Glomerular visceral epithelial cell (primary cell): ENCODE measurements around the gene SRD5A3.
A peak's percentile ranks its signal among the peaks of the same experiment; 100 is the strongest.

ENCODE experiments used
- DNase-seq: peaks from one replicate; pipeline ENCODE4 v3.0.0-alpha.2; 2016; ENCODE audit errors: extremely low spot score

SRD5A3 gene

GRCh38 chr4:55373461-55373860, 27.4 kb downstream of the SRD5A3 start:
- DNase-seq: no peak

- DNase-seq: no peak
These were observed 30.7 kb downstream of the SRD5A3 start for GRCh38 chr4:55376698-55377097.

DNA sequence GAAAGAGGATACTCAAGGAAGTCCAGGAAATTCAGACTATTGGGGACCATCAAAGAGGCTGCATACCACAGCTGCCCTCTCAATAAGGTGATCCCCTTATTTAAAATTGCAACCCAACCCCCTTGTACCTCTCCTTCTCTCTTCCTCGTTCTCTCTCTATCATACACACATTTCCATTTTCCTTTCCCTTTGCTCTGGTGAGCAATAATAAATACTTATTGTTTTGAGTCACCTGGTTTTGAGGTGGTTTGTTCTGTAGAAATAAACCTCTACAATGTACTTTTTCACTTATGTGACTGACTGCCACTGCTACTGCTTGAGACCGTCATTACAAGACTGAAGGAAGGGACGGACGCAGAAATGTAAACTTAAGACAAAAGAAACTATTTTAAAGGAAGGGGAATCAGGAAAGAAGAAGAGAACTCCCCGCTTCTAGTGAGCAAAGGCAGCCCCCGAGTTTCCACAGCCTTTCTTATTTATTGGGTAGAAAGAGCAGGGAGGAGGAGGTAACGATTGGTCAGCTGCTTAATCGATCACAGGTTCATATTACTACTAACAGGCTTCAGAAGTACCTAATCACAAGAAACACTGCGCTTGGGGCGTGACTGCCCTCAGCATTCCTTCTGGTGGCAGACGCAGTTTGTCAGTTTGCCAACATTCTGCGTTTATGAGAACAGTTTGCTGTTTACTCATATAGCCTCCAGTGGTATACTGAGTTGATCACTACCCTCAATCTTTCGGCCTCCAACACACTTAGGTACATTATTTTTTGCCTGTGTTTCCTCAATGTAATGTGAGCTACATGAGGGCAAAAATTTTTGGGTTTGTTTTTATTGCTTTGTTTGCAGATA, 32.8 kb downstream of the SRD5A3 start:
- no peak for DNase-seq

GRCh38 chr4:55380576-55380975, 34.5 kb downstream of the SRD5A3 start:
- DNase-seq: no peak

DNA sequence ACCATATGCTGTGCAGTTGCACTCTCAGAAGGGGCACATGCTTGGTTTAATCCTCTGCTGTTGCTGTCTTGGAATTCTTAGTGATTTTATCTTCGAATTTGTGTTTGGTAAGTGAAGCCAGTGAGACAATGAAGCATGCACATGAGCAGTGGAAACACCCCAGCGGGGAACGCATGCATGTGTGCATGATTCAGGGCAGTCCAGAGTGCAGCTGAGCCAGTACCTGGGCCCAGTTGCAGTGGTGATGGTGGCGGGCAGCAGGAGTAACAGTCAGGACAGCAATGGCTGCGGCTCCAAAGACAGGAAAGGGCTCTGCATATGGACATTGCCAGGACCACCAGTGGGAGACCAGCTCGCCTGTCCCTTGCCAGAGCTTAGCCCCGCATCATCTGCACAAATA, 35.5 kb downstream of the SRD5A3 start:
- DNase-seq: no peak

DNA sequence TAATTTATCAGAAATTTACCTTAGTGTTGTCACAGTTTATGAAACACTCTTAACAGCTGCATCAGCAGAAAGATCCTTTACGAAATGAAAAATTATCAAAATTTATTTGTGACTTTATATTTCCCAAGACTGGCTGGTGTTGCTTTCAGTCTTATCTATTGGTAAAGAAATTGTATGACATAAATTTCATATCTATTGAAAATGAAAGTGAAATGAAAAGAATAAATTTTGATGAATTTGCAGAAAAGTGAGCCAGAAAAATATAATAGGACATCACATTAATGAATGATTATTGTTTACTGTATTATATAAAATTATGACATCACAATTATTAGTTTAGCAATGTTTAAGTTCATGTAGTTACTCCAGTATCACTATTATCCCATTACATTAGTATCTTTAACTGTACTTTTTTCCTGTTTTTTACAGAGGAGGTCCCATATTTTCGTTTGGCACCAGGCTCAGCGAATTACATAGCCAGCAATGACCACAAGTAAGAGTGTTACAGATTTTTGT, 36.5 kb downstream of the SRD5A3 start:
- DNase-seq: no peak

- no peak for DNase-seq
These were observed 39.2 kb downstream of the SRD5A3 start for GRCh38 chr4:55385201-55385649.

GRCh38 chr4:55386073-55386472, 40.0 kb downstream of the SRD5A3 start:
- DNase-seq: peak; percentile 13

- DNase-seq: no peak
These were observed 40.8 kb downstream of the SRD5A3 start for GRCh38 chr4:55386840-55387239.

DNA sequence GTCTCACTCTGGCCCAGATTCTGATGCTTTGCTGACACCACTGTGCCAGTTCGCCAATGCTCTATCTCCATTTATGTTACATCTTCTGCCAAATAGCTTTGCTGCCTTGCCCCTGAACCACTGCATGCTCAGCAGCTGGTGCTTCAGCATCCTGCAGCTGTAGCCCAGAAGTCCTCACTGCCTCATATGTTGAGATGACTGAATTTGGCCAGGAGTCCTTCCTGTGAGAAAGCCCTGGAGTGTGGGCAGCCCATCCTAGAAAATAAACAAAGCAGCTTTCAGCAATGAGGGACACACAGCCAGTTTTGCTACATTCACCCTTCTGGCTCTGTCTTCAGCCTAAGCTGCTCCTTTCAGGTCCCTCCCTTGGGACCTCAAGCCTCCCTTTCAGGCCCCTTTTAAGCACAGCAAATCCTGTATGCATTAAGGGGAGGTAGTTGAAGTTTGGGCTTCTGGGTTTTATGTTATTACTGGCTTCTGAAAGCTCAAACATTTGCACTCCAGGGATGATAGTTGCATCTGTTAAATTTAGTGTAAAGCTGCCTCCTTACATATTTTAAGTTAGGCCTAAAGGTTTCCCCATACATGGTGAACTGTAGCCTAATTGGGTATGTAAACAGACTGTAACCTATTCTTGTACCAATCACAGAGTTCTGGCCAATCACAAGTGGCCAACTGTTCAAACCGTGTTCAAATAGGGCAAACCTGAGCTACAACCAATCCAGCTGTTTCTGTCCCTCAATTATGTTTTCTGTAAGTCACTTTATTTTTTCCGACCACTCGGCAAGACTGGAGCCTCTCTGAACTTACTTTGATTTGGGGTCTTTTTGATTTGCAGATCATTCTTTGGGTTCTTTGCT, 47.6 kb downstream of the SRD5A3 start:
- DNase-seq: no peak

GRCh38 chr4:55395218-55395528, 49.1 kb downstream of the SRD5A3 start:
- no peak for DNase-seq

GRCh38 chr4:55395529-55396307, 49.7 kb downstream of the SRD5A3 start, which contains the start of gene TMEM165:
Gene TMEM165 (plus strand): TSS chr4:55395957. CDS start chr4:55396190, 233 bp downstream.
- DNase-seq: peak; percentile 90

GRCh38 chr4:55396308-55397125, 50.5 kb downstream of the SRD5A3 start:
- peak; percentile 38 for DNase-seq

DNA sequence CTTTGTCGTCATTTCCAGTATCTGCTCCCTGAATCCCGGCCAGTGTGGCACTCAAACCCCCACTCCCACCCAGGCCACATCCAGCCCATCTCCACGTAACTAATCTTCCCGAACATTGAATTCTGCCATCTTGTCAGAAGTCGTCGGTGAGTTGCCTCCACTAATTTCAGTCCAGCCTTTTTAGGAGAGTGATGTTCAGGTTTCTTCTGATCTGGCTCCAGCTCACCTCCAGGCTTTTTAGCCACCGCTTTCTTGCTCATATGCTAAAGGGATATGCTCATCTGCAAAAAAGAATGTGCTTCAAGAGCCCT, 51.0 kb downstream of the SRD5A3 start:
- peak; percentile 25 for DNase-seq

GRCh38 chr4:55397520-55398321, 51.7 kb downstream of the SRD5A3 start:
- peak; percentile 40 for DNase-seq

DNA sequence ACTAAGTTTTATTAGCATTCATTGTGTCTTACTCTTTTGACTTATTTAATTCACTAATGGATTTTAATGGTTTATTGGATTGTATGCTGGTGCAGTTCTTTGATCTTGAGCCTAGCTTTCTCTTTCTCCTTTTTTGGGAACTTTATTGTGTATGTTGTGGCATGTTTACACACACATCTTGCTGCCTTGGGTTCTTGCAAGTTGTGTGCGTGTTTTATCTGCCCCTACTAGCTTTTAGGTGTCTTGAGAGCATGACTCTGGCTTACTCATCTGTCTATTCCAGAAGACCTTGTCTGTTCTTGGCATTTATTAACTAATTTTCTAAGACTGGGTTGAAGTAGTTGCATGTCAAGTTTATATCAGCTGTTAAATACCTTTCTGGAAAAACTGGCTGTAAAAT, 52.4 kb downstream of the SRD5A3 start:
- DNase-seq: peak; percentile 29

DNA sequence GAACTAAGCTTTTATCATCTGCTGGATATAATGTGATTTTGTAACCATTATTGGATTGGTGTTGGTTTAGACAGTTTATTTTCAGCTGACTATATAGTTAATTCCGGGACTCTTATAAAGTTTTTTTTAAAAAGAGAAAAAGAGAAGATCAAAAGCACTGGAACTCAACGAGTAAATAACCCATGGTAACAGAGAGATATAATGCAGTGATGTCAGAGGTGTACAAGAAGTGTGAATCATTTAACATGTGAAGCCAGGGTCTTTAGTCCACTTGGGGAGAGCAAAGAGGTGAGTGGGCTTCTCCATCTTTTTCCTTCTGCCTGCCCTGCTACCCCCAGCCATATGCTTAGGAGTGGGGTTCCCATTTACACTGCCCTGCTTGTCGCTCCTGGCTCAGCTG, 52.9 kb downstream of the SRD5A3 start:
- DNase-seq: no peak

DNA sequence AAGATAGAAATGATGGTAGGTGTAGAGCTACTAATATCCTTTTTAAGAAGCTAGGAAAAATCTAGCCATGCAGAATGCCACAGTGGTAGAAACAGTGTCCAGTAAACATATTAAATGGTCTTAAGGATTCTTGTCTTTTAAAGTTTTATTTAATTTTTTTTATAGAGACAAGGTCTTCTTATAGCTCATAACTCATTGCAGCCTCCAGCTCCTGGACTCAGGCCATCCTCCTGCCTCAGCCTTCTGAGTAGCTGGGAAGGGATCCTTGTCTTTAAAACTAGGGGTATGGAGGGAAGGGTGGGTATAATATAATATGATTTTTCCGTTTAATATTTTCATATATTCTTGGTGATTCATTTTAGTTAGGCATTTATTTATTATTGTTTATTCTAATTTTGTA, 53.5 kb downstream of the SRD5A3 start:
- no peak for DNase-seq

DNA sequence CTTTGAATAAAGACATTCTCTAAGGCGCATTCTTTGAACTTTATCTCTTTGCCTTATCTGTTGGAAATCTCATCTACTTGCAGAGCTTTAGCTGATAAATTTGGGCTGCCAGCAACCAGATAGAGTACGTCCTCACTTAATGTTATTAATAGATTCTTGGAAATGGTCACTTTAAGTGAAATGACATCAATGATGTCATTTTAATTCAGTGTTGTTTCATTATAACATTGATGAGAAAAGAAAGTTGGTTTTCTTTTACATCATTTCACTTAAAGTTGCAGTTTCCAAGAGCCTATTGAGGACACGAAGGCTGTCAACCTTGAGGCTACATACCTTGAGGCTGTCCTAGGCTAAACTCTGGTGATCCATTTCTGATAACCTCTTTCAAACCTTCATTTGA, 59.0 kb downstream of the SRD5A3 start:
- DNase-seq: no peak

- no peak for DNase-seq
These were observed 60.5 kb downstream of the SRD5A3 start for GRCh38 chr4:55406545-55406944.
